IMR-90 (cell line): Measurements from ENCODE around the gene ZNF608. TPM values are rescaled to one million over a fixed set of nuclear protein-coding genes. Genes with fewer than 3 reads are reported as not detected.
A peak's percentile ranks its signal among the peaks of the same experiment; 100 is the strongest.

ENCODE experiments used
- ATAC-seq: fragments of 200-7000 bp; cut with Tn5 transposase; 2 replicates; pipeline ENCODE4 v1.9.1; 2020; ENCODE audit warnings: low read depth, mild to moderate bottlenecking, moderate library complexity
- BruUV-seq: library from RNA; stranded (reverse); fragments of 400-500 nt; replicated peaks from 2 replicates; lab custom pipeline; 2021; lab: Mats Ljungman, UMichigan
- CTCF ChIA-PET: fragments of 300-600 bp; formaldehyde crosslinking; extraction: SDS; loops from one replicate; lab custom pipeline; 2021; ENCODE audit warnings: antibody characterized with exemption; lab: Yijun Ruan, JAX
- POLR2A ChIA-PET: fragments of 300-600 bp; sonication (Branson Sonifier 250); formaldehyde crosslinking; loops from one replicate; lab custom pipeline; 2022; ENCODE audit warnings: antibody characterized with exemption; ENCODE audit not compliant: unreplicated experiment; lab: Charles Lee
- DNase-seq: peaks from one replicate; pipeline ENCODE4 v3.0.0; 2013
- H2AFZ ChIP-seq: replicated peaks from 2 replicates; pipeline ENCODE3; 2013; ENCODE audit warnings: low read length, mild to moderate bottlenecking; ENCODE audit not compliant: poor library complexity
- H2AK5ac ChIP-seq: 2 replicates; pipeline ENCODE4 v1.6.1; 2013; ENCODE audit warnings: low read depth, low read length, inconsistent platforms
- H2AK9ac ChIP-seq: replicated peaks from 2 replicates; pipeline ENCODE3; 2013; ENCODE audit warnings: mild to moderate bottlenecking, low read depth, low read length, moderate library complexity; ENCODE audit not compliant: poor library complexity
- H2BK120ac ChIP-seq: 2 replicates; pipeline ENCODE4 v1.6.1; 2013; ENCODE audit warnings: low read depth, low read length, inconsistent platforms
- H2BK15ac ChIP-seq: 3 replicates; pipeline ENCODE4 v1.6.1; 2013; ENCODE audit warnings: low read depth, low read length, inconsistent platforms
- H2BK20ac ChIP-seq: 2 replicates; pipeline ENCODE4 v1.6.1; 2013; ENCODE audit warnings: low read depth, mild to moderate bottlenecking, inconsistent platforms, low read length, moderate library complexity
- H2BK5ac ChIP-seq: 2 replicates; pipeline ENCODE4 v1.6.1; 2013; ENCODE audit warnings: mild to moderate bottlenecking, low read depth, low read length, inconsistent platforms; ENCODE audit not compliant: poor library complexity, severe bottlenecking
- H3K14ac ChIP-seq: replicated peaks from 2 replicates; pipeline ENCODE4 v1.6.1; 2013; ENCODE audit warnings: low read depth, low read length, inconsistent platforms
- H3K18ac ChIP-seq: 2 replicates; pipeline ENCODE4 v1.6.1; 2013; ENCODE audit warnings: low read depth, low read length, control low read depth
- H3K23ac ChIP-seq: 2 replicates; pipeline ENCODE4 v1.6.1; 2013; ENCODE audit warnings: low read depth, low read length, inconsistent platforms
- H3K27ac ChIP-seq: 2 replicates; pipeline ENCODE4 v1.5.1; 2013; ENCODE audit warnings: mild to moderate bottlenecking, control low read depth, low read length; ENCODE audit not compliant: insufficient read depth
- H3K27me3 ChIP-seq: 2 replicates; pipeline ENCODE4 v1.6.1; 2013; ENCODE audit warnings: low read length; ENCODE audit not compliant: control insufficient read depth, insufficient read depth
- H3K36me3 ChIP-seq: 2 replicates; pipeline ENCODE4 v1.6.1; 2013; ENCODE audit warnings: low read length, mixed read lengths; ENCODE audit not compliant: control insufficient read depth, insufficient read depth
- H3K4ac ChIP-seq: 2 replicates; pipeline ENCODE4 v1.6.1; 2013; ENCODE audit warnings: low read depth, low read length, inconsistent platforms
- H3K4me1 ChIP-seq: 2 replicates; pipeline ENCODE4 v1.6.1; 2013; ENCODE audit warnings: low read length, mixed read lengths; ENCODE audit not compliant: control insufficient read depth, insufficient read depth
- H3K4me2 ChIP-seq: 2 replicates; pipeline ENCODE4 v1.6.1; 2013; ENCODE audit warnings: low read depth, mild to moderate bottlenecking, control low read depth, low read length, moderate library complexity
- H3K4me3 ChIP-seq: 2 replicates; pipeline ENCODE4 v1.5.1; 2013; ENCODE audit warnings: low read depth, mild to moderate bottlenecking, control low read depth, low read length, moderate library complexity; ENCODE audit not compliant: insufficient read depth
- H3K56ac ChIP-seq: 2 replicates; pipeline ENCODE4 v1.6.1; 2013; ENCODE audit warnings: low read length, inconsistent platforms; ENCODE audit not compliant: insufficient read depth; ENCODE audit errors: extremely low read depth
- H3K79me1 ChIP-seq, 2 experiments: 2 replicates each; pipeline ENCODE4 v1.6.1; 2013; ENCODE audit warnings: low read length in 2 of 2, inconsistent platforms in 1 of 2, low read depth in 1 of 2
- H3K9ac ChIP-seq: 2 replicates; pipeline ENCODE4 v1.6.1; 2013; ENCODE audit warnings: low read depth, low read length, control low read depth
- H3K9me1 ChIP-seq: 2 replicates; pipeline ENCODE4 v1.6.1; 2013; ENCODE audit warnings: low read length, inconsistent platforms; ENCODE audit not compliant: insufficient read depth
- H3K9me3 ChIP-seq: 2 replicates; pipeline ENCODE4 v1.6.1; 2013; ENCODE audit warnings: low read length; ENCODE audit not compliant: control insufficient read depth, insufficient read depth
- H4K20me1 ChIP-seq: 2 replicates; pipeline ENCODE4 v1.6.1; 2013; ENCODE audit warnings: low read length, inconsistent platforms; ENCODE audit not compliant: insufficient read depth
- H4K5ac ChIP-seq: 2 replicates; pipeline ENCODE4 v1.6.1; 2013; ENCODE audit warnings: mild to moderate bottlenecking, low read depth, low read length, control low read depth
- H4K8ac ChIP-seq, 2 experiments: 2 replicates each; pipeline ENCODE4 v1.6.1; 2013; ENCODE audit warnings: low read depth in 2 of 2, low read length in 2 of 2, control low read depth in 1 of 2, inconsistent platforms in 1 of 2
- H4K91ac ChIP-seq: 2 replicates; pipeline ENCODE4 v1.6.1; 2013; ENCODE audit warnings: low read depth, low read length, inconsistent platforms; ENCODE audit not compliant: insufficient read depth
- BHLHE40 ChIP-seq: fragments of 150-350 bp; IDR thresholded peaks from 2 replicates; pipeline ENCODE4 v1.6.1; 2016; ENCODE audit warnings: mild to moderate bottlenecking, low read depth, low read length
- MXI1 ChIP-seq: IDR thresholded peaks from 2 replicates; pipeline ENCODE4 v1.6.1; 2012; ENCODE audit warnings: low read depth, mild to moderate bottlenecking, low read length, moderate library complexity, borderline replicate concordance
- POLR2A ChIP-seq: IDR thresholded peaks from 2 replicates; pipeline ENCODE4 v1.6.1; 2012; ENCODE audit warnings: mild to moderate bottlenecking, low read depth, low read length
- RFX5 ChIP-seq: IDR thresholded peaks from 2 replicates; pipeline ENCODE4 v1.8.0; 2012; ENCODE audit warnings: low read depth, mild to moderate bottlenecking, low read length, moderate library complexity
- SMC3 ChIP-seq: fragments of 150-350 bp; IDR thresholded peaks from 2 replicates; pipeline ENCODE4 v1.6.1; 2016; ENCODE audit warnings: low read depth, mild to moderate bottlenecking, antibody characterized with exemption, low read length, moderate library complexity
- WGBS, 2 experiments: methylation state at CpG; one replicate each; pipeline versions ENCODE4 v1.1.5 to v1.1.7; 2013; ENCODE audit warnings: missing lambda C conversion rate in 2 of 2; ENCODE audit not compliant: insufficient read length in 1 of 2; ENCODE audit errors: extremely low coverage in 2 of 2; 5-methylcytosine and 5-hydroxymethylcytosine counted together
- dilution Hi-C: fragments of 300-500 bp; cut with HindIII; formaldehyde crosslinking; loops from one replicate; pipeline ENCODE4 v1.14.3; 2018; ENCODE audit warnings: low sequenced_read_pairs; ENCODE audit not compliant: unreplicated experiment
- in situ Hi-C: fragments of 300-500 bp; cut with MboI; formaldehyde crosslinking; loops from 3 replicates; pipeline ENCODE4 v1.14.3; 2019; ENCODE audit warnings: low sequenced_read_pairs, inconsistent platforms, mixed read lengths
- intact Hi-C: fragments of 100-400 bp; cut with micrococcal nuclease; formaldehyde crosslinking; loops from 2 replicates; pipeline ENCODE4 v1.10.0; 2022
- polyA plus RNA-seq, 3 experiments: library from polyadenylated mRNA; depleted of rRNA; stranded (reverse); fragments of >200 nt; gene quantifications; 2 replicates each; pipeline ENCODE4 v1.2.3, GENCODE V29; 2012; ENCODE audit warnings: low replicate concordance in 1 of 3
- total RNA-seq: library from RNA; depleted of rRNA; stranded (reverse); fragments of >200 nt; gene quantifications from 2 replicates; pipeline ENCODE4 v1.2.3, GENCODE V29; 2012
- TF ChIP-seq, protein P1 (sequence below): conservative IDR thresholded peaks from 2 replicates; pipeline ENCODE4 v1.5.1; 2012; ENCODE audit warnings: mild to moderate bottlenecking, low read depth, low read length, improper control_type of control experiment
- TF ChIP-seq, protein P2 (sequence below): fragments of 150-350 bp; IDR thresholded peaks from 2 replicates; pipeline ENCODE4 v1.6.1; 2017; ENCODE audit warnings: mild to moderate bottlenecking, antibody characterized with exemption, low read length, low read depth

Gene ZNF608
- total and polyA plus RNA-seq, 2 of the 4 experiments (the other 2 are of a cell fraction), result 9.8 to 15.1 TPM

DNA sequence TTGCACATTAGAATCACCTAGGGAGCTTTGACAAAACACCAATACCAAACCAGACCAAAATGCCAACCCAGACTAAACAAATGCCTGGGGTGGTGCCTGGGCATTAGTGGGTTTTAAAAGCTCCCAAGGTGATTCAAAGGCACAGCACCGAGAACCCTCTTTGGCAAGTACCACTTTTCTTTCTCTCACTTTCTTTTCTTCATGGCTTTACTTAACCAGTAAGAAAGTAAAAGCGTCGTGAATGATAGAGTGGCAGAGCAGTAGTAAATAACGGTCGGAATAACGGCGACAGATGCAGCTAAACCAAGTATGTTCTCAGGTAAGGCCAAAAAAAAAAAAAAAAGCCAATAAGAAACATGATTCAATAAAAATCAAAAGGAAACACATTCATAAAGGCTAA is 49.5 kb downstream of the ZNF608 start:
- BruUV-seq, result no TSS peak
- Histone ChIP-seq H2AFZ (no peak overlapping the region), H2BK20ac (no peak overlapping the region; the same call in 1 of the 2 replicates), H3K27ac (no peak overlapping the region), H3K9ac (no peak overlapping the region), H3K23ac (0 out of 2 replicates have a peak overlapping the region, but pooled peaks have one; percentile 7), H3K4me2 (no peak overlapping the region), H2BK120ac (no peak overlapping the region), H3K4me1 (peaks cover 5% of the 10 kb centered on the region), H2AK9ac (no peak overlapping the region), H4K8ac (no peak overlapping the region), H3K9me1 (0 out of 2 replicates have a peak, but pooled peaks cover 2% of the 10 kb centered on the region), H2BK5ac (no peak overlapping the region), H4K5ac (no peak overlapping the region), H3K4ac (no peak overlapping the region), H3K79me1 (peaks cover 20 to 61% of the 10 kb centered on the region in 2 experiments), H2AK5ac (no peak overlapping the region), H3K18ac (no peak overlapping the region; the same call in 1 of the 2 replicates), H4K20me1 (no peaks in the 10 kb centered on the region), H3K4me3 (no peak overlapping the region), H3K36me3 (no peaks in the 10 kb centered on the region; the same call in 1 of the 2 replicates), H4K91ac (no peak overlapping the region), H2BK15ac (no peak overlapping the region), H3K14ac (no peak overlapping the region), H3K56ac (no peak overlapping the region), H3K27me3 (no peaks in the 10 kb centered on the region), H3K9me3 (no peaks in the 10 kb centered on the region)
- no peak for DNase-seq
- CTCF ChIA-PET, result no interaction called here
- TF ChIP-seq, protein P1, sequence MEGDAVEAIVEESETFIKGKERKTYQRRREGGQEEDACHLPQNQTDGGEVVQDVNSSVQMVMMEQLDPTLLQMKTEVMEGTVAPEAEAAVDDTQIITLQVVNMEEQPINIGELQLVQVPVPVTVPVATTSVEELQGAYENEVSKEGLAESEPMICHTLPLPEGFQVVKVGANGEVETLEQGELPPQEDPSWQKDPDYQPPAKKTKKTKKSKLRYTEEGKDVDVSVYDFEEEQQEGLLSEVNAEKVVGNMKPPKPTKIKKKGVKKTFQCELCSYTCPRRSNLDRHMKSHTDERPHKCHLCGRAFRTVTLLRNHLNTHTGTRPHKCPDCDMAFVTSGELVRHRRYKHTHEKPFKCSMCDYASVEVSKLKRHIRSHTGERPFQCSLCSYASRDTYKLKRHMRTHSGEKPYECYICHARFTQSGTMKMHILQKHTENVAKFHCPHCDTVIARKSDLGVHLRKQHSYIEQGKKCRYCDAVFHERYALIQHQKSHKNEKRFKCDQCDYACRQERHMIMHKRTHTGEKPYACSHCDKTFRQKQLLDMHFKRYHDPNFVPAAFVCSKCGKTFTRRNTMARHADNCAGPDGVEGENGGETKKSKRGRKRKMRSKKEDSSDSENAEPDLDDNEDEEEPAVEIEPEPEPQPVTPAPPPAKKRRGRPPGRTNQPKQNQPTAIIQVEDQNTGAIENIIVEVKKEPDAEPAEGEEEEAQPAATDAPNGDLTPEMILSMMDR, result no peak
- TF ChIP-seq RFX5 (no peak), BHLHE40 (no peak), SMC3 (no peak), MXI1 (no peak), POLR2A (no peak)
- TF ChIP-seq, protein P2, sequence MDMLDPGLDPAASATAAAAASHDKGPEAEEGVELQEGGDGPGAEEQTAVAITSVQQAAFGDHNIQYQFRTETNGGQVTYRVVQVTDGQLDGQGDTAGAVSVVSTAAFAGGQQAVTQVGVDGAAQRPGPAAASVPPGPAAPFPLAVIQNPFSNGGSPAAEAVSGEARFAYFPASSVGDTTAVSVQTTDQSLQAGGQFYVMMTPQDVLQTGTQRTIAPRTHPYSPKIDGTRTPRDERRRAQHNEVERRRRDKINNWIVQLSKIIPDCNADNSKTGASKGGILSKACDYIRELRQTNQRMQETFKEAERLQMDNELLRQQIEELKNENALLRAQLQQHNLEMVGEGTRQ, result no peak
- intact Hi-C loops, result loop anchor here (5.0 kb wide), 1 partner anchor 35 kb away; no protein-coding TSS in a partner anchor
- 100% methylated on average over 6 of the region's 7 CpGs; no CpG with 5 or more reads in 1 of the 2 experiments for WGBS, 2 experiments
- dilution Hi-C loops, result no loop called here
- in situ Hi-C loops, result no loop called here
- POLR2A ChIA-PET, result no interaction called here
- no peak for ATAC-seq
